Stimulated activated CD8-positive, alpha-beta memory T cell treated with anti-CD3 and anti-CD28 coated beads, Interleukin-4, amount 100 ng/mL, for 4 hours (primary cell): Measurements from ENCODE around the gene C10orf105.

Source experiments
- DNase-seq, 2 donors: peaks; one replicate each; pipeline ENCODE4 v3.0.0-alpha.2; 2020; ENCODE audit warnings: low read depth in 2 of 2, low spot score in 1 of 2

Gene C10orf105

DNA sequence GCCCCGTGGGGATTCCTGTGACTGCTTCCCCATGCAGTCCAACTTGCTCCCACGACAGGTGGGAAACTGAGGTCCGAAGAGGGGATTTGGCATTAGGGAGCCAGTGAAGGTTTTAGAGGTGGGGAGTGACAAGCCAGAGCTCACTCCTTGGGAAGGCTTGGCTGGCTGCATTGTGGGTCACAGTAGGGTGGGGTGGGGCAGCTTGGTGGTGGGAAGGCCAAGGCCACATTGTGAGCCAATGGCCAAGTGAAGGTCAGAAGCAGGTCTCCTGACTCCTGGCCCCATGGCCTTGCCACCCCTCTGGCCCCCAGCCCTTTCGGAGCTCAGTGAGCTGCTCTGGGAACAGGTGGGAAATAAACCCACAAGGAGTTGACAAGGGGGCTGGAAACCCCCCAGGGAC lies 2.5 kb downstream of the C10orf105 start:
- no peak for DNase-seq

DNA sequence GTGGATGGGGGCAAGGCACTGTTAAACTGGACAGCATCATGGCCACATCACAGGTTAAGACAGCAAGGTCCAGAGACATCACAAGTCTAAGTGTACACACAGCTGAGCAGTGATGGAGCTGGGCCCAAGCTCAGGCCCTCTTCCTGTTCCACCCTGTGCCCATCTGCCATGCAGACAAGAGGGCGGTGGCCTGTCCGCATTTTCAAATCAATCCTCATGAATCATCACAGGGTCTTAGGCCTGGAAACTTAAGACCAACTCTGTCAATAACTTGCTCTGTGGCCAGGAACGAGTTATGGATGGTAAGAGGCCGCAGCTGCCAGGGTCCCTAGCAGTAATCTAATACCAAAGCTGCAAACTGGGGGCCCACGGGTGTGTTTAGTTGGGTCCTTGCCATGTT lies 3.2 kb downstream of the C10orf105 start:
- DNase-seq = no peak

- no peak for DNase-seq
Observed at GRCh38 chr10:71715860-71716259, 3.7 kb downstream of the C10orf105 start.

DNA sequence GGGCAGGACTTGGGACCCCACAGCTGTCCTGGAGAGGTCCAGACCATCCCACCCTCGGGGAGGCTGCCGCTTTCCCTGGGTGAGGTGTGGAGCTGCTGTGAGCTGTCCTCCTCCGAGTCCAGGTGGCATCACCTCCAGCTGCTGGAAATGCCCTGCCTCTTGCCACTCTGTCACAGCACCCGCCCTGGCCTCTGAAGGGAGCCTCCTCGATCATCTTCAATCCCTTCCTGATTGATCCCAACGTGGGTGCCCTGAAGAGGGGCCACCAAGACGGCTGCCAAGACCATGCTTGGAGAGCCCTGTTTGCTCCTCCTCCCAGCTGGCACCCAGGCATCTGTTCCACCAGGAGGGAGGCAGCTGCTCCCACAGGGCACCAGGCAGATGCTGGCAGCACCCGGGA lies 4.6 kb downstream of the C10orf105 start:
- DNase-seq = no peak

- no peak for DNase-seq
Observed at GRCh38 chr10:71714592-71714991, 5.0 kb downstream of the C10orf105 start.

DNA sequence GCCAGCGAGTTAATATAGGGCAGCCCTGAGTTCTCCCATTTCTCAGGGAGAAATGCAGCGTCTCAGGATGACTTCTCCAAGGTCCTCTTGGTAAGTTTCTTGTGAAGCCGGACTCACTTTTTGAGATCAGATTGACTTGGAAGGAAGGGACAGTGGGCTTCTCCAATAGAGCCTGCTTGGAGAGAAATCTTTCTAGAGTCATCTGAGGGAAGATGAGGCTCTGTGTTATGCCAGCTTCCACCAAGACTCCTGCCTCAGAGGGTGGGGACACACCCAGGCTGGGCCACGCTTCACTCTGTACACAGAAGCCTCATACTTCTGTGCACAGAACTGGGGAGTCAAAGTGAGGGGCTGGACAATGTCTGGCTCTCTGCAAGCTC lies 5.6 kb downstream of the C10orf105 start:
- no peak for DNase-seq

DNA sequence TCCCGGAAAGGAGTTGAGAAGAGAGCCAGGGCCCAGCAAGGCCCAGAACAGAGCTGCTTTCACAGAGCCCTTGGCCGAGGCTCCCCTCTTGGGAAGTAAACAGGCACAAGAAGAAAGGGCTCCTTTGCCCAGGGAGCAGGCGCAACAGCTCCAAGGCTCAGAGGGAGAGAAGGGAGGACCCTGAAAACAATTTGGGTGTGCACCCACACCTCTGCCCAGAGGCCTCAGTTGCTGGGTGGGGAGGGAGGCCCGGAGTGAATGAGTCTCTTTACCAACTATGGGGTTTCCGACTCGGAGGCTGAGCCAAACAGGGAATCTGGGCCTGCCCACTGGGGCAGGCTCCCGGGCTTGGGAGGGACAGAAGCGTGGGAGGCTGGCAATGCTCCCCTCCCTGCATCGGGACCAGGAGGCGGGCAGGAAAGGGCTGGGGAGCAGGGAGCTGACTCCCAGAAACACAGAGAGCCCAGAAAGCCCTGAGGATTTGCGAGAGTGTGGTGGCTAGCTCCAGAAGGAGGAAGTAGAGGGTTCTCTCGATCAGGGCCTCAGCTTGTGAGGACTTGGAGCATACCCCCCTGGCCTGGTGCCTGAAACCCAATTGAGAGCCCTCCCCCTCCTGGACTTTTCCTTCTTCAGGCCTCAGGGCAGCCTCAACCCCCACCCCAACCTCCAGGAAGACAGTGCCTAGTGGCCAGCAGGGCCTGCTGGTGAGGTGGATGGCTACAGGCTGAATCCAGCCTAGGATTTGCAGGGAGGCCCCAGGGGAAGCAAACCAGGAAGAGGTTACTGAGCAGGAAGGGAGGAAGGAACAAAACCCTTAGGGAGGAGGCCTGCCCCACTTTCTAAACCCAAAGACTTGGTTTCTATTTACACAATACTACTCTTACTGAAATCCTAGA lies 6.2 kb downstream of the C10orf105 start:
- no peak for DNase-seq

GRCh38 chr10:71712572-71713134 lies 6.9 kb downstream of the C10orf105 start:
- DNase-seq = no peak

GRCh38 chr10:71712170-71712569 lies 7.4 kb downstream of the C10orf105 start:
- DNase-seq = no peak

GRCh38 chr10:71711052-71711623 lies 8.4 kb downstream of the C10orf105 start:
- no peak for DNase-seq

DNA sequence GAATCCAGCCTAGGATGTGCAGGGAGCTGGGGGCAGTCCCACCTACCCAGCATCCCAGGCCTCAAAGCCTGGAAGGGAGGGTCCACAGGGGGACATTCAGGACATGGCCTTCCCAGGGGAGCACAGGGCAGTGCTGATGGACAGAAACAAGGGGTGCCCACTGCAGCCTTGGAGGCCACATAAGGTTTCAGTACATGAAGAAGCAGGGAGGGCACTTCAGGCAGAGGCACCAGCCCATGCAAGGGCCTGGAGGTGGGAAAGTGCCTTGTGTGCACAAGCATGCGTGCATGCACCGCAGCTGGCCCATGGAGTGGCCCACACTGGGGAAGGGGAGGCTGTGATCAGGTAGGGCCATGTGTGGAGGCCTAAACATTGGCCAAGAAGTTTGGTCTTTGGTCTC lies 9.1 kb downstream of the C10orf105 start:
- no peak for DNase-seq

DNA sequence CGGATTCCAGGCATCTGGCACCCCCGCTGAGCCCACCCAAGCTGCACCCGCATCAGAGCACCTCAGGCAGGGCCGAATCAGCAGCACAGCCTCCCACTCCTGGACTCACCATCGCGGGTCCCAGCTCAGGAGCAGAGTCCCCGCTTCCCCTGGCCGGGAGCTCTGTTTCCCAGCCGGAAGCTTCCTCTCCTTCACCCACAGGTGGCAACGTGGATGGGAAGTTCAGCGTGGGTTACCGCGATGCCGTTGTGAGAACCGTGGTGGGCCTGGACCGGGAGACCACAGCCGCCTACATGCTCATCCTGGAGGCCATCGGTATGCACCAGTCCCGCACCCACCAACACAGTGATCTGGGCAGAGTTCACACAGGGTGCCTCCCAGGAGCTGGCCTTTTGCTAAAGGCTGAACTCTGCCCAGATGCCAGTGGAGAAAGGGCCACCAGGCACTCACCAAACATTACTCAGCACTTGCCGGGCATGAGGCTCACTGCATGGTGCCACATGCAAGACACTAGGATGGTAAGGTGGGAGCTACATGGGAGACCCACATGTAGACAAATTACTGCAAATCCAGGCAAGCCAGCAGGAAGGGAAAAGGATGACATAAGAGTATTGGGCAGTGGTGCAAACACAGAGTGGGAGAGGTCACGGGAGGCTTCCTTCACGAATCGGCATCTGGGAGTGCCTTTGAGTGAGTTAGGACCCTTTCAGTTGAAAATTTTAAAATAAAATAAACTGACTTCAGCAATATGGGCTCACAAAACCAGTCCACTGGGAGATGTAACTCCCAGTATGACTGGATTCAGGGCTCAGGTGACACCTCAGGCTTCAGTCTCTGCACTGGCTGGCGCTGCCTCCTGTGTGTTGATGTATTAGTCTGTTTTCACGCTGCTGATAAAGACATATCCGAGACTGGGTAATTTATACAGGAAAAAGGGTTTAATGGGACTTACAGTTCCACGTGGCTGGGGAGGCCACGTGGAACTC lies 10.4 kb downstream of the C10orf105 start:
- DNase-seq = no peak

DNA sequence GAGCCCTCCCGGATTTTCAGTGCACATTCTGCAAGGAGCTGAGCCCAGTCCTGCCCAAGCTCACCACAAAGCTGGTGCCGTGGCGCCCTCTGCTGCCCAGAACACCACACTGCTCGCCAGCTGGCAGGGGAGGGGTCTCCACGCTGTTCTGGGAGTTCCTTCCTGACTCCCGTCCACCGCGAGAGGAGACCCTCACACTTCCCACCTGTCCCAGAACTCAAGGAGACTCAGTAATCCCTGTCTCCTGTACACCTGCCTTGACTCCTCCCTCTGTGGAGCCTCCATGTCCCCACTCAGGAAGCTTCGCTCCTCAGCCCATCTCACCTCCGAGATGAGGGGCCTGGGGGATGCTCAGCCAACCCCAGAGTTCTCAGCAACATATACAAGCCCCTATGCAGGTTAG lies 11.3 kb downstream of the C10orf105 start:
- DNase-seq = no peak

DNA sequence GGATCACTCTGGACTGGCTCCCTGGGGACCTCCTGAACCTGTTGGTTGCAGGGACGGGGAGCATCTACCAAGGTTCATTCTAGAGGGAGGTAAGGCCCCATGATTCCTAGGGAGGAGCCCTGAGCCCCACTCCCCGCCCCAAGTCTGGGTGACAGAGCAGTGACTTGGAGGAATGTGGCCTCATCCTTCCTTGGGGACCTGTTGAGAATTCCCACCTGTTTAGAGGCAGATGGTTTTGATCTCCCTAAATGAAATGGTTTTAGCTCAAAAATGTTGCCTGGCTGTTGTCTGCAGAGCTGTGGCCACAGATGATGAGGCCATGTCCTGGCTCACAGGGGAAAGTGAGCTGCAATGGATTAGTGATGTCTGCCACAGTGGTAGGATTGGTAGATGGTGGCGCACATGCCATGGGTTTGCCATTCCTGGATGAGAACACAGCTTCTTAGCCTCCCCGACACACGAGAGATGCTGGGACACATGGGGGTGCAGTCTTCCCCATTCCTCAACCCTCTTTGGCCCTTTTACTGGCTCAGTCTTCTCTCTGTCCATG lies 12.3 kb downstream of the C10orf105 start:
- DNase-seq = no peak

DNA sequence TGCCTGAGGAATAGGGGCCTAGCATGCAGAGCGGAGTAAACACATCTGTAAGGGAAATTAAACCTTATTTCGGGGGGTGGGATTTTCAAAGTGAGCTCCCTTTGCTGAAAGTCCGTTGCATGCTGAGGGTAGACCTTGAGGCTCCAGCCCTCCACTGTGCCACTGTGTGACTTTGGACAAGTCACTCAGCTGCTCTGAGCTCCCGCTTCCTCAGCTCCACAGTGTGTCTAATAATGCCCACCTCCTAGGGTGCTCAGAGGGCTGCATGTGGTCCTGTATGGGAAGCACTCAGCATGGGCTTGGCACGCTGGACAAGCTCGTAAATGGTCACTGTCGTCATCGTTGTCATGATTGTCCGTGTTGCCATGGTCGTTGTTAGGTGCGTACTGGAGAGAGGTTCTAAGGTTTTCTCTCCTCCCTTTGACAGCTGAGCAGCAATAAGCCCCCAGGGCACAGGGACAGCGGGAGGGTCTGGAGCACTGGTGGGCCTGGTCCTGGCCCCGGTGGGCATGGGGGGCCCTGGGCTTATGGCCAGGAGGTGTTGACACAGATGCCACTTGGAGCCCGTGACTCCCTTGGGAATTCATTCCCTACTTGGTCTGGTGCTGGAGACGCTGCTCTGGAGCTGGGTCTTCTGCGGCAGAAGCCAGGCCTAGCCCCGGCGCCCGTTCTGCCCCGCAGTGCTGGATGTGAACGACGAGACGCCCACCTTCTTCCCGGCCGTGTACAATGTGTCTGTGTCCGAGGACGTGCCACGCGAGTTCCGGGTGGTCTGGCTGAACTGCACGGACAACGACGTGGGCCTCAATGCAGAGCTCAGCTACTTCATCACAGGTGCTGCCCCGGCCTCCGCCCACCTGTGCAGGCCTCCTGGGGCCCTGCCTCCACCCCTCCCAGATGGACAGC lies 13.1 kb downstream of the C10orf105 start:
- no peak for DNase-seq

- no peak for DNase-seq
Observed at GRCh38 chr10:71705582-71705981, 14.0 kb downstream of the C10orf105 start.

DNA sequence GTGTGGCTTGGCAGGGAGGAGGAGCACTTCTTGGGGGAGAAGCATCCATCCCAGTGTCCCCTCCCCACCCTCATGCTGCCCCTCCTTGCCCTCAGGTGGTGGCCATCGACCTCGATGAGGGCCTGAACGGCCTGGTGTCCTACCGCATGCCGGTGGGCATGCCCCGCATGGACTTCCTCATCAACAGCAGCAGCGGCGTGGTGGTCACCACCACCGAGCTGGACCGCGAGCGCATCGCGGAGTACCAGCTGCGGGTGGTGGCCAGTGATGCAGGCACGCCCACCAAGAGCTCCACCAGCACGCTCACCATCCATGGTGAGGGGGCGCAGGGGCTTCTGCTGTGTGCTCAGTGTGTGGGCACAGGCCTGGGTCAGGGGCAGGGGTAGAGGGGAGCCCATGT lies 14.8 kb downstream of the C10orf105 start:
- DNase-seq = no peak

GRCh38 chr10:71703577-71703976 lies 16.0 kb downstream of the C10orf105 start:
- DNase-seq = no peak

- no peak for DNase-seq
Observed at GRCh38 chr10:71701496-71702132, 18.0 kb downstream of the C10orf105 start.
